ENCODE measurements around the gene PKD1L1. TPM values are rescaled to one million over a fixed set of nuclear protein-coding genes. Genes with fewer than 3 reads are reported as not detected.
"Not testable (repeated sequence)": the region's sequence is repeated elsewhere in the genome, so short reads cannot be mapped to it uniquely, and the experiment has no call there.

The PKD1L1 gene
- 0.11 and 0.54 TPM in 2 replicates for total RNA-seq
- polyA plus RNA-seq: 0.15 and 0.50 TPM in 2 replicates

- Histone ChIP-seq H3K4me3 (no peak within 1 kb of the TSS), H3K9me3 (ENCODE audit: low read depth) (no peaks in the 10 kb centered on the region), H3K27ac (no peak within 1 kb of the TSS), H3K36me3 (no peaks in the 10 kb centered on the region), H3K4me1 (ENCODE audit: low read depth) (no peaks in the 10 kb centered on the region), H3K27me3 (no peaks in the 10 kb centered on the region)
- no peak for TF ChIP-seq CTCF (IDR thresholded peaks at IDR 0.05; ENCODE audit: low read depth, low read length)
- DNase-seq (ENCODE audit: low read depth in 1 of 2, low spot score in 1 of 2): no peak
These were observed at the start of gene PKD1L1 for GRCh38 chr7:47948141-47948790. TSS of gene PKD1L1 (minus strand) at chr7:47948466. CDS start at chr7:47948440, 26 bp downstream.

GRCh38 chr7:47992446-47992845 lies 44.2 kb upstream of the PKD1L1 start:
- DNase-seq (ENCODE audit: low read depth in 1 of 2, low spot score in 1 of 2): no peak
- TF ChIP-seq CTCF (IDR thresholded peaks at IDR 0.05; ENCODE audit: low read depth, low read length): no peak
- Histone ChIP-seq H3K4me1 (ENCODE audit: low read depth) (peaks cover 9% of the 10 kb centered on the region), H3K4me3 (no peak overlapping the region), H3K36me3 (no peaks in the 10 kb centered on the region), H3K27me3 (no peaks in the 10 kb centered on the region), H3K9me3 (ENCODE audit: low read depth) (no peaks in the 10 kb centered on the region), H3K27ac (peak overlapping the region; percentile 78)

- peak overlapping the region; percentile 78 for H3K27ac ChIP-seq
- peaks cover 9% of the 10 kb centered on the region for H3K4me1 ChIP-seq (ENCODE audit: low read depth)
- H3K27me3 ChIP-seq: no peaks in the 10 kb centered on the region
- H3K4me3 ChIP-seq: peak overlapping the region; percentile 12
- H3K36me3 ChIP-seq: no peaks in the 10 kb centered on the region
- H3K9me3 ChIP-seq (ENCODE audit: low read depth): no peaks in the 10 kb centered on the region
- TF ChIP-seq CTCF (IDR thresholded peaks at IDR 0.05; ENCODE audit: low read depth, low read length): peak; percentile 84
- peak; percentile 85 to 86 for DNase-seq (ENCODE audit: low read depth in 1 of 2, low spot score in 1 of 2)
These were observed 43.6 kb upstream of the PKD1L1 start for GRCh38 chr7:47991741-47992311.

- H3K9me3 ChIP-seq (ENCODE audit: low read depth): no peaks in the 10 kb centered on the region
- DNase-seq (ENCODE audit: low read depth in 1 of 2, low spot score in 1 of 2): no peak
- H3K27ac ChIP-seq: peak overlapping the region; percentile 78
- no peaks in the 10 kb centered on the region for H3K27me3 ChIP-seq
- no peaks in the 10 kb centered on the region for H3K36me3 ChIP-seq
- TF ChIP-seq CTCF (IDR thresholded peaks at IDR 0.05; ENCODE audit: low read depth, low read length): no peak
- H3K4me1 ChIP-seq (ENCODE audit: low read depth): peaks cover 9% of the 10 kb centered on the region
- no peak overlapping the region for H3K4me3 ChIP-seq
These were observed 43.0 kb upstream of the PKD1L1 start for GRCh38 chr7:47991270-47991669.

GRCh38 chr7:47990592-47990991 lies 42.3 kb upstream of the PKD1L1 start:
- no peak for TF ChIP-seq CTCF (IDR thresholded peaks at IDR 0.05; ENCODE audit: low read depth, low read length)
- DNase-seq (ENCODE audit: low read depth in 1 of 2, low spot score in 1 of 2): no peak

GRCh38 chr7:47989607-47990400 lies 41.5 kb upstream of the PKD1L1 start:
- not testable (repeated sequence) for H3K9me3 ChIP-seq (ENCODE audit: low read depth); H3K4me1 ChIP-seq (ENCODE audit: low read depth); H3K27me3 ChIP-seq; H3K4me3 ChIP-seq; H3K27ac ChIP-seq; H3K36me3 ChIP-seq
- peak in 1 of 2 donors; percentile 23 for DNase-seq (ENCODE audit: low read depth in 1 of 2, low spot score in 1 of 2)

More at GRCh38 chr7:47990592-47990991, 42.3 kb upstream of the PKD1L1 start:
- Histone ChIP-seq H3K4me1 (ENCODE audit: low read depth) (peaks cover 9% of the 10 kb centered on the region), H3K4me3 (no peak overlapping the region), H3K27me3 (no peaks in the 10 kb centered on the region), H3K36me3 (no peaks in the 10 kb centered on the region), H3K9me3 (ENCODE audit: low read depth) (no peaks in the 10 kb centered on the region), H3K27ac (no peak overlapping the region)
